GM23338 (cell line): ENCODE data around the gene PPFIA1.

Source experiments
- CREB1 ChIP-seq: fragments of 250-450 bp; sonication (Bioruptor Pico); IDR thresholded peaks from 2 replicates; pipeline ENCODE4 v1.5.0; 2020; ENCODE audit warnings: low read depth, mild to moderate bottlenecking, moderate library complexity
- EZH2 ChIP-seq: fragments of 200-600 bp; sonication (generic); IDR thresholded peaks from one replicate; pipeline ENCODE4 v1.8.0; 2017; ENCODE audit warnings: antibody characterized with exemption, mild to moderate bottlenecking, low read depth; ENCODE audit not compliant: unreplicated experiment
- EZH2phosphoT487 ChIP-seq: fragments of 200-600 bp; sonication (generic); IDR thresholded peaks from one replicate; pipeline ENCODE4 v1.8.1; 2018; ENCODE audit warnings: antibody characterized with exemption; ENCODE audit not compliant: unreplicated experiment
- JUNB ChIP-seq: IDR thresholded peaks from one replicate; pipeline ENCODE4 v1.6.1; 2016; ENCODE audit warnings: antibody characterized with exemption; ENCODE audit not compliant: unreplicated experiment
- NANOG ChIP-seq: IDR thresholded peaks from 2 replicates; pipeline ENCODE4 v1.6.1; 2016; ENCODE audit warnings: antibody characterized with exemption, borderline replicate concordance
- POLR2AphosphoS5 ChIP-seq: IDR thresholded peaks from 2 replicates; pipeline ENCODE4 v1.6.1; 2016; ENCODE audit warnings: antibody characterized with exemption, low read depth
- STAT1 ChIP-seq: IDR thresholded peaks from one replicate; pipeline ENCODE4 v1.6.1; 2016; ENCODE audit warnings: antibody characterized with exemption; ENCODE audit not compliant: unreplicated experiment
- ZNF331 ChIP-seq: fragments of 250-450 bp; sonication (Bioruptor Pico); IDR thresholded peaks from 2 replicates; pipeline ENCODE4 v1.5.0; 2020; ENCODE audit warnings: low read depth, mild to moderate bottlenecking, moderate library complexity
- TF ChIP-seq, protein P1 (sequence below), 2 experiments: fragments of 200-600 bp in 1 of 2; sonication (generic) in 1 of 2; conservative IDR thresholded peaks; 2 replicates each; pipeline versions ENCODE4 v1.5.1 to v1.6.1; 2016 to 2017; ENCODE audit warnings: antibody characterized with exemption in 2 of 2, low read depth in 2 of 2, mild to moderate bottlenecking in 2 of 2, moderate library complexity in 1 of 2
- TF ChIP-seq, protein P2 (sequence below): IDR thresholded peaks from one replicate; pipeline ENCODE4 v1.6.1; 2018; ENCODE audit warnings: antibody characterized with exemption; ENCODE audit not compliant: unreplicated experiment
- TF ChIP-seq, protein P3 (sequence below): IDR thresholded peaks from 2 replicates; pipeline ENCODE4 v1.6.1; 2016; ENCODE audit warnings: antibody characterized with exemption
- TF ChIP-seq, protein P4 (sequence below): fragments of 250-450 bp; sonication (Bioruptor Pico); IDR thresholded peaks from 2 replicates; pipeline ENCODE4 v1.5.0; 2020; ENCODE audit warnings: mild to moderate bottlenecking, moderate library complexity

DNA sequence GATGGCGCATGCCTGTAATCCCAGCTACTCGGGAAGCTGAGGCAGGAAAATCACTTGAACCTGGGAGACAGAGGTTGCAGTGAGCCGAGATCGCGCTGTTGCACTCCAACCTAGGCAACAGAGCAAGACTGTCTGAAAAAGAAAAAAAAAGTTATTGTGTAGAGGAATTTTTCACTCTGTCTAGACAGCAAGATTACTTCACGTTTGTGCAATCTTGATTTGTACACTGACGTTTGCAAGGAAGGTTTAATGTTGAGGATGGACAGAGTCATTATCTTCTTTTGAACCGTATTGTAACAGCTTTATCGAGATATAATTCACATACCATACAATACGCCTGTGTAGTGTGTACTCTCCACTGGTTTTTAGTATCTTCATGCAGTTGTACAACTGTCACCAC lies 131.5 kb downstream of the PPFIA1 start:
- TF ChIP-seq, protein P1, sequence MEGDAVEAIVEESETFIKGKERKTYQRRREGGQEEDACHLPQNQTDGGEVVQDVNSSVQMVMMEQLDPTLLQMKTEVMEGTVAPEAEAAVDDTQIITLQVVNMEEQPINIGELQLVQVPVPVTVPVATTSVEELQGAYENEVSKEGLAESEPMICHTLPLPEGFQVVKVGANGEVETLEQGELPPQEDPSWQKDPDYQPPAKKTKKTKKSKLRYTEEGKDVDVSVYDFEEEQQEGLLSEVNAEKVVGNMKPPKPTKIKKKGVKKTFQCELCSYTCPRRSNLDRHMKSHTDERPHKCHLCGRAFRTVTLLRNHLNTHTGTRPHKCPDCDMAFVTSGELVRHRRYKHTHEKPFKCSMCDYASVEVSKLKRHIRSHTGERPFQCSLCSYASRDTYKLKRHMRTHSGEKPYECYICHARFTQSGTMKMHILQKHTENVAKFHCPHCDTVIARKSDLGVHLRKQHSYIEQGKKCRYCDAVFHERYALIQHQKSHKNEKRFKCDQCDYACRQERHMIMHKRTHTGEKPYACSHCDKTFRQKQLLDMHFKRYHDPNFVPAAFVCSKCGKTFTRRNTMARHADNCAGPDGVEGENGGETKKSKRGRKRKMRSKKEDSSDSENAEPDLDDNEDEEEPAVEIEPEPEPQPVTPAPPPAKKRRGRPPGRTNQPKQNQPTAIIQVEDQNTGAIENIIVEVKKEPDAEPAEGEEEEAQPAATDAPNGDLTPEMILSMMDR (conservative IDR thresholded peaks at IDR 0.05; ENCODE audit: low read depth in 2 of 2), result no peak
- TF ChIP-seq EZH2 (no peak), POLR2AphosphoS5 (no peak), NANOG (no peak), JUNB (no peak), EZH2phosphoT487 (no peak), CREB1 (no peak), ZNF331 (CRISPR knock-in tag) (no peak), STAT1 (no peak)
- TF ChIP-seq, protein P2, sequence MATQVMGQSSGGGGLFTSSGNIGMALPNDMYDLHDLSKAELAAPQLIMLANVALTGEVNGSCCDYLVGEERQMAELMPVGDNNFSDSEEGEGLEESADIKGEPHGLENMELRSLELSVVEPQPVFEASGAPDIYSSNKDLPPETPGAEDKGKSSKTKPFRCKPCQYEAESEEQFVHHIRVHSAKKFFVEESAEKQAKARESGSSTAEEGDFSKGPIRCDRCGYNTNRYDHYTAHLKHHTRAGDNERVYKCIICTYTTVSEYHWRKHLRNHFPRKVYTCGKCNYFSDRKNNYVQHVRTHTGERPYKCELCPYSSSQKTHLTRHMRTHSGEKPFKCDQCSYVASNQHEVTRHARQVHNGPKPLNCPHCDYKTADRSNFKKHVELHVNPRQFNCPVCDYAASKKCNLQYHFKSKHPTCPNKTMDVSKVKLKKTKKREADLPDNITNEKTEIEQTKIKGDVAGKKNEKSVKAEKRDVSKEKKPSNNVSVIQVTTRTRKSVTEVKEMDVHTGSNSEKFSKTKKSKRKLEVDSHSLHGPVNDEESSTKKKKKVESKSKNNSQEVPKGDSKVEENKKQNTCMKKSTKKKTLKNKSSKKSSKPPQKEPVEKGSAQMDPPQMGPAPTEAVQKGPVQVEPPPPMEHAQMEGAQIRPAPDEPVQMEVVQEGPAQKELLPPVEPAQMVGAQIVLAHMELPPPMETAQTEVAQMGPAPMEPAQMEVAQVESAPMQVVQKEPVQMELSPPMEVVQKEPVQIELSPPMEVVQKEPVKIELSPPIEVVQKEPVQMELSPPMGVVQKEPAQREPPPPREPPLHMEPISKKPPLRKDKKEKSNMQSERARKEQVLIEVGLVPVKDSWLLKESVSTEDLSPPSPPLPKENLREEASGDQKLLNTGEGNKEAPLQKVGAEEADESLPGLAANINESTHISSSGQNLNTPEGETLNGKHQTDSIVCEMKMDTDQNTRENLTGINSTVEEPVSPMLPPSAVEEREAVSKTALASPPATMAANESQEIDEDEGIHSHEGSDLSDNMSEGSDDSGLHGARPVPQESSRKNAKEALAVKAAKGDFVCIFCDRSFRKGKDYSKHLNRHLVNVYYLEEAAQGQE, result no peak
- TF ChIP-seq, protein P3, sequence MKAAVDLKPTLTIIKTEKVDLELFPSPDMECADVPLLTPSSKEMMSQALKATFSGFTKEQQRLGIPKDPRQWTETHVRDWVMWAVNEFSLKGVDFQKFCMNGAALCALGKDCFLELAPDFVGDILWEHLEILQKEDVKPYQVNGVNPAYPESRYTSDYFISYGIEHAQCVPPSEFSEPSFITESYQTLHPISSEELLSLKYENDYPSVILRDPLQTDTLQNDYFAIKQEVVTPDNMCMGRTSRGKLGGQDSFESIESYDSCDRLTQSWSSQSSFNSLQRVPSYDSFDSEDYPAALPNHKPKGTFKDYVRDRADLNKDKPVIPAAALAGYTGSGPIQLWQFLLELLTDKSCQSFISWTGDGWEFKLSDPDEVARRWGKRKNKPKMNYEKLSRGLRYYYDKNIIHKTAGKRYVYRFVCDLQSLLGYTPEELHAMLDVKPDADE, result no peak
- TF ChIP-seq, protein P4, sequence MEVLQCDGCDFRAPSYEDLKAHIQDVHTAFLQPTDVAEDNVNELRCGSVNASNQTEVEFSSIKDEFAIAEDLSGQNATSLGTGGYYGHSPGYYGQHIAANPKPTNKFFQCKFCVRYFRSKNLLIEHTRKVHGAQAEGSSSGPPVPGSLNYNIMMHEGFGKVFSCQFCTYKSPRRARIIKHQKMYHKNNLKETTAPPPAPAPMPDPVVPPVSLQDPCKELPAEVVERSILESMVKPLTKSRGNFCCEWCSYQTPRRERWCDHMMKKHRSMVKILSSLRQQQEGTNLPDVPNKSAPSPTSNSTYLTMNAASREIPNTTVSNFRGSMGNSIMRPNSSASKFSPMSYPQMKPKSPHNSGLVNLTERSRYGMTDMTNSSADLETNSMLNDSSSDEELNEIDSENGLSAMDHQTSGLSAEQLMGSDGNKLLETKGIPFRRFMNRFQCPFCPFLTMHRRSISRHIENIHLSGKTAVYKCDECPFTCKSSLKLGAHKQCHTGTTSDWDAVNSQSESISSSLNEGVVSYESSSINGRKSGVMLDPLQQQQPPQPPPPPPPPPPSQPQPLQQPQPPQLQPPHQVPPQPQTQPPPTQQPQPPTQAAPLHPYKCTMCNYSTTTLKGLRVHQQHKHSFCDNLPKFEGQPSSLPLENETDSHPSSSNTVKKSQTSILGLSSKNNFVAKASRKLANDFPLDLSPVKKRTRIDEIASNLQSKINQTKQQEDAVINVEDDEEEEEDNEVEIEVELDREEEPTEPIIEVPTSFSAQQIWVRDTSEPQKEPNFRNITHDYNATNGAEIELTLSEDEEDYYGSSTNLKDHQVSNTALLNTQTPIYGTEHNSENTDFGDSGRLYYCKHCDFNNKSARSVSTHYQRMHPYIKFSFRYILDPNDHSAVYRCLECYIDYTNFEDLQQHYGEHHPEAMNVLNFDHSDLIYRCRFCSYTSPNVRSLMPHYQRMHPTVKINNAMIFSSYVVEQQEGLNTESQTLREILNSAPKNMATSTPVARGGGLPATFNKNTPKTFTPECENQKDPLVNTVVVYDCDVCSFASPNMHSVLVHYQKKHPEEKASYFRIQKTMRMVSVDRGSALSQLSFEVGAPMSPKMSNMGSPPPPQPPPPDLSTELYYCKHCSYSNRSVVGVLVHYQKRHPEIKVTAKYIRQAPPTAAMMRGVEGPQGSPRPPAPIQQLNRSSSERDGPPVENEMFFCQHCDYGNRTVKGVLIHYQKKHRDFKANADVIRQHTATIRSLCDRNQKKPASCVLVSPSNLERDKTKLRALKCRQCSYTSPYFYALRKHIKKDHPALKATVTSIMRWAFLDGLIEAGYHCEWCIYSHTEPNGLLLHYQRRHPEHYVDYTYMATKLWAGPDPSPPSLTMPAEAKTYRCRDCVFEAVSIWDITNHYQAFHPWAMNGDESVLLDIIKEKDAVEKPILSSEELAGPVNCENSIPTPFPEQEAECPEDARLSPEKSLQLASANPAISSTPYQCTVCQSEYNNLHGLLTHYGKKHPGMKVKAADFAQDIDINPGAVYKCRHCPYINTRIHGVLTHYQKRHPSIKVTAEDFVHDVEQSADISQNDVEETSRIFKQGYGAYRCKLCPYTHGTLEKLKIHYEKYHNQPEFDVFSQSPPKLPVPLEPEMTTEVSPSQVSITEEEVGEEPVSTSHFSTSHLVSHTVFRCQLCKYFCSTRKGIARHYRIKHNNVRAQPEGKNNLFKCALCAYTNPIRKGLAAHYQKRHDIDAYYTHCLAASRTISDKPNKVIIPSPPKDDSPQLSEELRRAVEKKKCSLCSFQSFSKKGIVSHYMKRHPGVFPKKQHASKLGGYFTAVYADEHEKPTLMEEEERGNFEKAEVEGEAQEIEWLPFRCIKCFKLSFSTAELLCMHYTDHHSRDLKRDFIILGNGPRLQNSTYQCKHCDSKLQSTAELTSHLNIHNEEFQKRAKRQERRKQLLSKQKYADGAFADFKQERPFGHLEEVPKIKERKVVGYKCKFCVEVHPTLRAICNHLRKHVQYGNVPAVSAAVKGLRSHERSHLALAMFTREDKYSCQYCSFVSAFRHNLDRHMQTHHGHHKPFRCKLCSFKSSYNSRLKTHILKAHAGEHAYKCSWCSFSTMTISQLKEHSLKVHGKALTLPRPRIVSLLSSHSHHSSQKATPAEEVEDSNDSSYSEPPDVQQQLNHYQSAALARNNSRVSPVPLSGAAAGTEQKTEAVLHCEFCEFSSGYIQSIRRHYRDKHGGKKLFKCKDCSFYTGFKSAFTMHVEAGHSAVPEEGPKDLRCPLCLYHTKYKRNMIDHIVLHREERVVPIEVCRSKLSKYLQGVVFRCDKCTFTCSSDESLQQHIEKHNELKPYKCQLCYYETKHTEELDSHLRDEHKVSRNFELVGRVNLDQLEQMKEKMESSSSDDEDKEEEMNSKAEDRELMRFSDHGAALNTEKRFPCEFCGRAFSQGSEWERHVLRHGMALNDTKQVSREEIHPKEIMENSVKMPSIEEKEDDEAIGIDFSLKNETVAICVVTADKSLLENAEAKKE (CRISPR knock-in tag), result no peak
